A549 (cell line): ENCODE results near the gene ATP1A4. TPM values are rescaled to one million over a fixed set of nuclear protein-coding genes. Genes with fewer than 3 reads are reported as not detected.

ENCODE experiments used
- ATAC-seq, 2 experiments: fragments of 200-7000 bp in 1 of 2; fragments of >200 bp in 1 of 2; cut with Nextera tagmentation in 1 of 2; cut with Tn5 transposase in 1 of 2; 3 replicates each; pipeline versions ENCODE4 v1.8.0 to v1.9.1; 2018 to 2020; ENCODE audit warnings: mild to moderate bottlenecking in 1 of 2, moderate library complexity in 1 of 2
- CTCF ChIA-PET: fragments of 300-600 bp; sonication (Branson Sonifier 250); formaldehyde crosslinking; extraction: SDS; loops from one replicate; lab custom pipeline; 2021; ENCODE audit warnings: antibody characterized with exemption, inconsistent platforms; lab: Yijun Ruan, JAX
- POLR2A ChIA-PET: fragments of 350-600 bp; formaldehyde crosslinking; extraction: SDS; loops from one replicate; lab custom pipeline; 2021; ENCODE audit warnings: antibody characterized with exemption, inconsistent platforms; lab: Yijun Ruan, JAX
- DNase-seq, 2 experiments: peaks; one replicate each; pipeline versions ENCODE4 v3.0.0 to v3.0.0-alpha.2; 2011 to 2016; ENCODE audit warnings: low read depth in 1 of 2, low spot score in 1 of 2
- FAIRE-seq: peaks from 2 replicates; lab custom pipeline; 2011; peaks lifted over from hg19 to GRCh38; lab: Jason Lieb, UNC
- H3K27ac ChIP-seq, 2 experiments: fragments of >200 bp; sonication (Bioruptor Twin); formaldehyde crosslinking; 3 replicates each; pipeline ENCODE4 v1.5.1; 2016 to 2017
- H3K4me1 ChIP-seq: fragments of >200 bp; sonication (Bioruptor Twin); formaldehyde crosslinking; 3 replicates; pipeline ENCODE4 v1.6.1; 2016
- H3K4me2 ChIP-seq: fragments of >200 bp; sonication (Bioruptor Twin); formaldehyde crosslinking; 3 replicates; pipeline ENCODE4 v1.6.1; 2016
- H3K4me3 ChIP-seq: fragments of >200 bp; sonication (Bioruptor Twin); formaldehyde crosslinking; 3 replicates; pipeline ENCODE4 v1.5.1; 2016
- H3K9me3 ChIP-seq: fragments of >200 bp; sonication (Bioruptor Twin); formaldehyde crosslinking; 3 replicates; pipeline ENCODE4 v1.6.1; 2016
- BHLHE40 ChIP-seq: IDR thresholded peaks from 2 replicates; pipeline ENCODE4 v1.6.1; 2012; ENCODE audit warnings: low read depth, low read length, inconsistent platforms
- CBX8 ChIP-seq: fragments of 200-600 bp; sonication (generic); IDR thresholded peaks from 2 replicates; pipeline ENCODE4 v1.6.1; 2016
- CEBPB ChIP-seq, 2 experiments: fragments of >200 bp in 1 of 2; sonication (Bioruptor Twin) in 1 of 2; formaldehyde crosslinking in 1 of 2; IDR thresholded peaks; 2 replicates each; pipeline ENCODE4 v1.6.1; 2012 to 2016
- CTCF ChIP-seq: fragments of >200 bp; sonication (Bioruptor Twin); formaldehyde crosslinking; IDR thresholded peaks from 3 replicates; pipeline ENCODE4 v1.5.1; 2016
- E2F6 ChIP-seq: IDR thresholded peaks from 2 replicates; pipeline ENCODE4 v1.6.1; 2012; ENCODE audit warnings: low read depth, borderline replicate concordance
- EHMT2 ChIP-seq: fragments of 200-600 bp; sonication (generic); IDR thresholded peaks from 2 replicates; pipeline ENCODE4 v1.6.1; 2016; ENCODE audit warnings: antibody characterized with exemption, low read depth, mild to moderate bottlenecking, moderate library complexity
- ESRRA ChIP-seq: fragments of 150-350 bp; IDR thresholded peaks from 2 replicates; pipeline ENCODE4 v1.6.1; 2014; ENCODE audit warnings: mild to moderate bottlenecking, low read length, borderline replicate concordance
- FOSL2 ChIP-seq, 2 experiments: fragments of 450-650 bp in 1 of 2; fragments of >200 bp in 1 of 2; sonication (Bioruptor Twin) in 1 of 2; formaldehyde crosslinking; IDR thresholded peaks; 2 replicates each; pipeline versions ENCODE4 v1.5.0 to v1.6.1; 2016 to 2020; ENCODE audit warnings: mild to moderate bottlenecking in 1 of 2, moderate library complexity in 1 of 2
- HDAC2 ChIP-seq: fragments of 200-600 bp; sonication (generic); IDR thresholded peaks from 2 replicates; pipeline ENCODE4 v1.6.1; 2016
- HES2 ChIP-seq: fragments of >200 bp; sonication (Bioruptor Twin); formaldehyde crosslinking; IDR thresholded peaks from 2 replicates; pipeline ENCODE4 v1.6.1; 2016
- HOXB13 ChIP-seq: fragments of 250-450 bp; sonication (Bioruptor Pico); IDR thresholded peaks from 2 replicates; pipeline ENCODE4 v1.5.0; 2020; ENCODE audit warnings: low read depth, mild to moderate bottlenecking, moderate library complexity
- HOXB5 ChIP-seq: fragments of 250-450 bp; sonication (Bioruptor Pico); IDR thresholded peaks from 2 replicates; pipeline ENCODE4 v1.5.0; 2020; ENCODE audit warnings: mild to moderate bottlenecking, moderate library complexity
- JUNB ChIP-seq: fragments of >200 bp; sonication (Bioruptor Twin); formaldehyde crosslinking; IDR thresholded peaks from 2 replicates; pipeline ENCODE4 v1.6.1; 2016
- KDM1A ChIP-seq: fragments of 200-600 bp; sonication (generic); IDR thresholded peaks from 2 replicates; pipeline ENCODE4 v1.6.1; 2016; ENCODE audit warnings: low read depth, mild to moderate bottlenecking
- MAZ ChIP-seq: fragments of 150-350 bp; IDR thresholded peaks from 2 replicates; pipeline ENCODE4 v1.6.1; 2014; ENCODE audit warnings: antibody characterized with exemption, low read depth, low read length, borderline replicate concordance
- MYC ChIP-seq: IDR thresholded peaks from 2 replicates; pipeline ENCODE4 v1.6.1; 2012; ENCODE audit warnings: mild to moderate bottlenecking, inconsistent platforms, low read length, improper control_type of control experiment, borderline replicate concordance
- NFE2L2 ChIP-seq: fragments of 150-350 bp; conservative IDR thresholded peaks from 2 replicates; pipeline ENCODE4 v1.6.1; 2014; ENCODE audit warnings: low read length
- NR3C1 ChIP-seq: fragments of >200 bp; sonication (Bioruptor Twin); formaldehyde crosslinking; IDR thresholded peaks from 3 replicates; pipeline ENCODE4 v1.6.1; 2017
- PBX3 ChIP-seq: IDR thresholded peaks from 2 replicates; pipeline ENCODE4 v1.6.1; 2012
- PHF8 ChIP-seq: fragments of 200-600 bp; sonication (generic); IDR thresholded peaks from 2 replicates; pipeline ENCODE4 v1.6.1; 2016; ENCODE audit warnings: low read depth, mild to moderate bottlenecking, antibody characterized with exemption, moderate library complexity, borderline replicate concordance
- POLR2A ChIP-seq: IDR thresholded peaks from 2 replicates; pipeline ENCODE4 v1.6.1; 2012; ENCODE audit warnings: mild to moderate bottlenecking, low read length
- POLR2AphosphoS2 ChIP-seq: conservative IDR thresholded peaks from 2 replicates; pipeline ENCODE4 v1.6.1; 2012; ENCODE audit warnings: low read length, improper control_type of control experiment, inconsistent platforms
- RAD21 ChIP-seq, 2 experiments: fragments of >200 bp in 1 of 2; sonication (Bioruptor Twin) in 1 of 2; formaldehyde crosslinking in 1 of 2; IDR thresholded peaks in 1 of 2; conservative IDR thresholded peaks in 1 of 2; 2 replicates in 1 of 2; 3 replicates in 1 of 2; pipeline ENCODE4 v1.6.1; 2012 to 2018; ENCODE audit warnings: inconsistent platforms in 1 of 2
- RCOR1 ChIP-seq: fragments of 150-350 bp; IDR thresholded peaks from 2 replicates; pipeline ENCODE4 v1.6.1; 2014; ENCODE audit warnings: antibody characterized with exemption, low read length, low read depth
- REST ChIP-seq: fragments of 200-600 bp; sonication (generic); IDR thresholded peaks from 2 replicates; pipeline ENCODE4 v1.6.1; 2016; ENCODE audit warnings: antibody characterized with exemption, mild to moderate bottlenecking, moderate library complexity
- RFX5 ChIP-seq: fragments of 450-650 bp; IDR thresholded peaks from 2 replicates; pipeline ENCODE4 v1.7.1; 2014; ENCODE audit warnings: antibody characterized with exemption, mild to moderate bottlenecking, moderate library complexity
- SMC3 ChIP-seq: fragments of >200 bp; sonication (Bioruptor Twin); formaldehyde crosslinking; IDR thresholded peaks from 3 replicates; pipeline ENCODE4 v1.6.1; 2018; ENCODE audit warnings: inconsistent platforms
- SREBF2 ChIP-seq: fragments of 450-650 bp; IDR thresholded peaks from 2 replicates; pipeline ENCODE4 v1.6.1; 2014; ENCODE audit warnings: mild to moderate bottlenecking, moderate library complexity
- TFCP2L1 ChIP-seq: fragments of 250-450 bp; sonication (Bioruptor Pico); IDR thresholded peaks from 2 replicates; pipeline ENCODE4 v1.5.0; 2021; ENCODE audit warnings: mild to moderate bottlenecking
- USF2 ChIP-seq: fragments of 450-650 bp; IDR thresholded peaks from 2 replicates; pipeline ENCODE4 v1.6.1; 2014; ENCODE audit warnings: antibody characterized with exemption
- ZC3H11A ChIP-seq: fragments of 450-650 bp; IDR thresholded peaks from 2 replicates; pipeline ENCODE4 v1.6.1; 2014; ENCODE audit warnings: antibody characterized with exemption, mild to moderate bottlenecking
- ZFP36 ChIP-seq: fragments of 450-650 bp; IDR thresholded peaks from 2 replicates; pipeline ENCODE4 v1.6.1; 2014; ENCODE audit warnings: borderline replicate concordance; ENCODE audit not compliant: partially characterized antibody
- ZSCAN20 ChIP-seq: fragments of 250-450 bp; sonication (Bioruptor Pico); IDR thresholded peaks from 2 replicates; pipeline ENCODE4 v1.8.0; 2022; ENCODE audit warnings: mild to moderate bottlenecking, moderate library complexity
- WGBS: methylation state at CpG from one replicate; pipeline ENCODE4 v1.1.6; 2017; ENCODE audit errors: missing lambda C conversion rate; 5-methylcytosine and 5-hydroxymethylcytosine counted together
- polyA plus RNA-seq, 4 experiments: library from polyadenylated mRNA; depleted of rRNA in 3 of 4; stranded (reverse); fragments of >200 nt; fragmentation: RNase III in 1 of 4; extraction: RNeasy Plus Mini Kit Qiagen cat#74134 plus additional on column Dnase treatment in 1 of 4; gene quantifications; 2 replicates in 3 of 4; 3 replicates in 1 of 4; pipeline ENCODE4 v1.2.3, GENCODE V29; 2011 to 2017

Gene ATP1A4
- polyA plus RNA-seq, 2 of the 4 experiments (the other 2 are of a cell fraction) = not detected

- Histone ChIP-seq H3K4me1 (peaks cover 45% of the 10 kb centered on the region), H3K27ac (peak within 1 kb of the TSS; percentile 89 to 96), H3K4me2 (peak within 1 kb of the TSS; percentile 98), H3K9me3 (no peaks in the 10 kb centered on the region), H3K4me3 (peak within 1 kb of the TSS; percentile 88)
- ChIA-PET CTCF (interaction anchor here (1.1 to 7.6 kb wide), 8 partner anchors 8 to 103 kb away, joined by 3 to 86 read pairs (median 16); partner anchors contain the start of gene CASQ1), POLR2A (no interaction called here)
- ATAC-seq (peak; percentile 72 to 81), FAIRE-seq (no peak), DNase-seq (peak; percentile 60 to 87)
- WGBS = 0% methylated on average over 8 of the region's 76 CpGs
- TF ChIP-seq RCOR1 (no peak), POLR2A (peak; percentile 20; the same call in 1 of the 2 replicates), ZC3H11A (no peak), NFE2L2 (no peak), E2F6 (0 out of 2 replicates have a peak, but pooled peaks have one; percentile 38), ESRRA (no peak), JUNB (no peak), MAZ (no peak), HDAC2 (no peak), REST (no peak), CTCF (no peak), POLR2AphosphoS2 (no peak), BHLHE40 (no peak), HOXB13 (CRISPR knock-in tag) (no peak), SMC3 (no peak), USF2 (no peak), PBX3 (no peak), HOXB5 (CRISPR knock-in tag) (no peak), ZSCAN20 (CRISPR knock-in tag) (no peak), NR3C1 (no peak), RFX5 (no peak), TFCP2L1 (0 out of 2 replicates have a peak, but pooled peaks have one; percentile 27), ZFP36 (no peak), EHMT2 (no peak), RAD21 (conservative IDR thresholded peaks at IDR 0.05 in 1 of 2, IDR thresholded peaks at IDR 0.05 in 1 of 2) (no peak), CEBPB (IDR thresholded peaks at IDR 0.05) (no peak), CBX8 (no peak), KDM1A (no peak), FOSL2 (IDR thresholded peaks at IDR 0.05) (no peak), FOSL2 (CRISPR knock-in tag; IDR thresholded peaks at IDR 0.05) (no peak), MYC (0 out of 2 replicates have a peak, but pooled peaks have one; percentile 11), HES2 (no peak), SREBF2 (no peak), PHF8 (0 out of 2 replicates have a peak, but pooled peaks have one; percentile 35)
Observed at GRCh38 chr1:160205242-160206035, 54.0 kb downstream of the ATP1A4 start, which contains the start of gene PEA15. PEA15 (plus strand) TSS chr1:160205384; CDS start chr1:160211545, 6,161 bp downstream.
